Fibroblast of skin of left quadriceps (primary cell): Measurements from ENCODE around the gene SLC36A2.

ENCODE experiments used
- DNase-seq, 2 experiments: peaks; one replicate each; pipeline ENCODE4 v3.0.0-alpha.2; 2013; ENCODE audit warnings: low read depth in 2 of 2

SLC36A2 gene

DNA sequence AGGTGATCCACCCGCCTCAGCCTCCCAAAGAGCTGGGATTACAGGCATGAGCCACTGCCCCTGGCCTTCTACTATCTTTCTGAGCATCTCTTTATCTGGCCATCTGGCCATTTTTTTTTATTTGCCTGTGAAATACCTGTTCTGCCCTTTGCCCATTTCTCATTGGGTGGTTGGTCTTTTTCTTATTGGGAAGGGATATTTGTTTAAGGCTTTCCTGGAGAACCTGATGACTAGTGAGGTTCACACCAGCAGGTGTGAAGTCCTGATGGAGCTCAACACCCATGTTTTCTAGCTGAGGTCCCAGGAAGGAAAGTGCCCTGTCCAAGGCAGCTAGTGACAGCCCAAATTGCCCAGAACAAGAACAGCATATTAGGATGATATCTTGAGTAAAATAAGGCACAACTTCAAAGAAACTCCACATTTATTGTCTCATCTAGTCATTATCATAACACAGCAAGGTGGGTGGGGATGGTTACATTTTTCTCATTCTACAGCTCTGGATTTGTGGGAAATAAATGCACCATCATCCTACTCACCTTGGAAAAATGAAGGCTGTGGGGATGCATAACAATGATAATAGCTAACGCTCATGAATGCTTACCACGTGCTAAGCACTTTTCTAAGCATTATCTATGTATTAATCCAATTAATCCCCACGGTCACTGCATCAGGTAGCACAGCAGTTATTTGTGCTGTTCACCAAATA lies 64.1 kb downstream of the SLC36A2 start:
- DNase-seq, result no peak

DNA sequence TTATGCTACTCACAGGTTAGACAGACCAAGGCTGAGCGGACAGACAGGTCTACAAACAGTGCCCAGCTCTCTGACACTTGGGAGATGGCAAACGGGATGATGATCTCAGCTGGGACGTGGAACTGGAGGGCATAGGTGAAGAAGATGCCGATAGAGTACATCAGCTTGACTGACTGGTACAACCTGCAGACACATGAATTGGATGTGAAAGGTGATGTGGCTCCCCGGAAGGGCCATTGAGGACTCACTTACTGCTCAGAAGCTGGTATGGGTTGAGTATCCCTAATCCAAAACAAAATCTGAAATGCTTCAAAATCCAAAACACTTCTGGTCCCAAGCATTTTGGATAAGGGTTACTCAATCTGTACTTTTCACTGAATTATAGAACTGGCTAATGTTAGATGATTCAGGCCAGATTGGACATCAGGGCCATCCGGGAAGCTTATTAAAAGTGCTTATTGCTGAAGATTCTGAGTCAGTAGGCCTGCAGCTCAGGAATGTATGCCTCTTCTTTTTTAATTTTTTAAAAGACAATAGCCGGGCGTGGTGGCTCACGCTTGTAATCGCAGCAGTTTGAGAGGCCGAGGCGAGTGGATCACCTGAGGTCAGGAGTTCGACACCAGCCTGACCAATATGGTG lies 66.2 kb downstream of the SLC36A2 start:
- no peak for DNase-seq

DNA sequence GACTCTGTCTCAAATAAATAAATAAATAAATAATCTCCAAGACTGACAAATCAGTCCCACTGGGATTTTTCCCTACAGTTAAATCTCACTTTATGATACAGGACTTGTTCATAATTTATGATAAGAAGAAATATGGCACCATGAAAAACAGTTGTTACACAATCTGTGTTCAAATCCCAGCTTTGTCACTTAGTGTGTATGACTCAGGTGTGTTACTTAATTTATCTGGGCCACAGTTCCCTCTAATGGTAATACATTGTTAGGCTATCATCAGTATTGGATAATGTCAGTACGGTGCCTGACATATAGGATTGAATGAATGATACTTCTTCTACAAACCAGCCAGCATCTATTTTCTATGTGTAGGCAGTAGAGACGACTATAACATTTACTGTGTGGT lies 66.9 kb downstream of the SLC36A2 start:
- DNase-seq, result no peak

DNA sequence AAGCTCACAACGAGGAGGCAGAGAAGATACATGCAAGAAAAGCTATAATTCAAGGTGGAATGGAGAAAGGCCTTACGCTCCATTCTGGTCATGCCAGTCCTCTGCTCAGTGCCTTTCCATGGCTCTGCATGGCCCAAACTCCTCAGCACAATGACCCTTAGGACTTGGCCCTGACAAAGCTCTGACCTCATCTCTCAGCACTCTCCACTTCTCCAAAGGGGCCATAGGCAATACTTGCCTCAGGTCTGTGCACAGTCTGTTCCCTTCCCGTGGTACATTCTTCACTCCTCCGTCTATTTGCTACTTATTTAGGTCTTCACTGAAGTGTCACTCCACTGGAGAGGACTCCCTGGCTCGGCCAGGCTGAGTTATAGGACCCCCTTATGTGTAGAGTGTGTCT lies 68.5 kb downstream of the SLC36A2 start:
- no peak for DNase-seq

DNA sequence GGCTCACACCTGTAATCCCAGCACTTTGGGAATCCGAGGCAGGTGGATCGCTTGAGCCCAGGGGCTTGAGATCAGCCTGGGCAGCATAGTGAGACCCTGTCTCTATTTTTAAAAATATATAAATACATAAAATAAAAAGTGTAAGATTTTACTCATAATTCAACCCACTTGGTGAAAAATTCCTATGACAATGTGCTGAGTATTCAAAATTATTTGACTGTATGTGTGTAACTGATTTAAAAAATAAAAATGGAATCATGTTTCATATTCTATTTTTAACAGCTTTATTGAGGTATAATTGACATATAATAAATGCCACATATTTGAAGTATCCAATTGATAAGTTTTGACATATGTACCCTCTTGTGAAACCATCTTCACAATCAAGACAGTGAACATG lies 71.6 kb downstream of the SLC36A2 start:
- no peak for DNase-seq

DNA sequence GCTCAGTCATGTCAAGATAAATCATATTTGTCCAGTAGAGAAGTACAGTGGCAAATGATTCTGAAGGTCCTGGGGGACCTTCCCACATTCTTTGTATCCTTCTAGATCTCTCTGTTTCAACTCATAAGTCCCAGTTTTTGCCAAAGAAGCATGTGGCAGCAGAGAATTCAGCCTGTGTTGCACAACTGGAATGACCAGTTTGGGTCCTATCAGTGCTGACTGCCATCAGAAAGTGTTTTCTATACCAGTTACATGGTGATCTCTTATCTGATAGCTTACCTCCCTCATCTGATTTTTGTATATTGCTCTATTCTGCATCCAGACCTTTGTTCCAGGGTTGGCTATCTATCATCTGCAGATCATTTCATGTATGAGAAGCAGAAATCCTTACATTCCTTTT lies 72.7 kb downstream of the SLC36A2 start:
- DNase-seq, result no peak

DNA sequence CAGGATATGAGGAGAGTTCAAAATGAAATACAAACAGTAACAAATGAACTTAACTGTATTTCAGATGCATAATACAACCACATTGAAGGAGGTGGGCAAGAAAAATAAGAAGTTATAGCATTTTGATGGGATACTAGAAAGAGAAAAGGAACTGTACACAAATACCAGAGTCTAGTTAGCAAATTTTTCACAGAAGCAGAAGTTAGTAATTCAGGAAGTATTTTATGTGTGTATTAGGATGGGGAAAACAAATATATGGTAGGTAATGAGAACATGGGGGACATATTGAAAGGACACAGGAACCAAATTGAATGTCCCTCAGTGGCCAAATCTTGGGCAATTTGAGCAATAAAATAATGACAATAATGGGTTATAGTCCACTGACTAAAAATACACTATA lies 76.0 kb downstream of the SLC36A2 start:
- no peak for DNase-seq

DNA sequence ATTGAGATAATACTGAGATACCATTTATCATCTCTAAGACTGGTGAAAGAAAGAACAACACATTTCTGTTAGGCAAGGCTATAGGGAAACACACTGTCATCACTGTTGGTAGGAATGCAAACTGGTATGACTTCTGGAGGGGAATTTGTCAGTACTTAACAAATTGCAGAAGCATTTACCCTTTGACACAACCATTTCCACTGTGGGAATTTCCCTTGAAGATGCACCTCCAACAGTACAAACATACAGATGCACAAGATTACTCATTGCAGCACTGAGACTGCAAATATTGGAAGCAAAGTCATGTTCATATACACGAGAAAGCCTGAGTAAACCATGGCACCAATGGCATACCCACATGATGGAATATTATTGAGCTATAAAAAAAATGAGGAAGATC lies 76.8 kb downstream of the SLC36A2 start:
- no peak for DNase-seq

DNA sequence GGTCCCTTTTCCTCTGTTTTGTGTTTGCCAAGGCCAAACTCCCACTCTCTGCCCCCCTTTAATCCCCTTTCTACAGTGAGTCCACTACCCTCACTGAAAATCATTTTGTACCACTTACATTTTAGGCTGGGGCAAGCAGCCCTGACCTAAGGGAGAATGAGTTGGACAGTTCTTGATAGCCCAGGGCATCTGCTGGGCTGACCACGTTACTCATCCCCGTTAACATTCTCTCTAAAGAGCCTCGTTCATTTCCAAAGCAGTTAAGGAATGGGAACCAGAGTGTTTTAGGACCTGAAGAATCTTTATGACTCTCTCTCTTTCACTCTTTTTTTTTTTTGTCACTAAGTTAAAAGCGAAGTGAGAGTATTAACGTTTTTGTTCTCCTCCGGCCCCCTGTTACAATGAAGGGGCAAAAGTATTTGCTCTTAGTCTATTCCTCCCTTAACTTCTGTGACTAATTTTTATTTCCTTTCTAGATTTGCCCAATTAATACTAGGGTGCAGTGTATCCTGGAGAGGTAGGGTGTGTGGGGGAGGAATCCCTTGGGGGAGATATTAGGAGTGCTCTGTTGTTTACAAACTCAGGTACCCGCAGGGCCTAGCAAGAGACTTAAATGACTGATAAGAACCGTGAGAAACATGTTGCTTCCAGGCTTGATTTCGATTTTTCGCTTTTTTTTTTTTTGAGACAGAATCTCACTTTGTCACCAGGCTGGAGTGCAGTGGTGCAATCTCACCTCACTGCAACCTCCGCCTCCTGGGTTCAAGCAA lies 79.7 kb downstream of the SLC36A2 start:
- no peak for DNase-seq
